SH-SY5Y (cell line): Measurements from ENCODE around the gene MTNR1B.

Experiments
- GATA2 ChIP-seq: IDR thresholded peaks from 2 replicates; pipeline ENCODE4 v1.6.1; 2011; ENCODE audit warnings: mild to moderate bottlenecking, low read depth, low read length
- GATA3 ChIP-seq: IDR thresholded peaks from 2 replicates; pipeline ENCODE4 v1.6.1; 2011; ENCODE audit warnings: low read depth, mild to moderate bottlenecking, low read length, moderate library complexity

The MTNR1B gene

DNA sequence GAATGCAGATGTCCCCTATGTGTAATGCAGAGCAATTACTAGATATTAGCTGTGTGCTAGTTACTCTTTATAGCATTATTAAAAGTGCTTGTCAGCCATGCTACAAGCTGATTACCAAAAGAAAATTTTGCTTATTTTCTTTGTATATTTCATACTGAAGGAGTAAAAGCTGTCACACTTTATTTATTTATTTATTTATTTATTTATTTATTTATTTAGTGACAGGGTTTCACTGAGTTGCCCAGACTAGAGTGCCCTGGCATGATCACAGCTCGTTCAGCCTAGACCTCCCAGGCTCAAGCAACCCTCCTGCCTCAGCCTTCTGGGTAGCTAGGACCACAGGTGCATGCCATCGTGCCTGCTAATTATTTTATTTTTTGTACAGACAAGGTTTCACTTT, 4.3 kb upstream of the MTNR1B start:
- no peak for TF ChIP-seq GATA2
- no peak for TF ChIP-seq GATA3

- TF ChIP-seq GATA2 (no peak), GATA3 (no peak)
These were observed 2.3 kb upstream of the MTNR1B start for GRCh38 chr11:92967178-92967577.

DNA sequence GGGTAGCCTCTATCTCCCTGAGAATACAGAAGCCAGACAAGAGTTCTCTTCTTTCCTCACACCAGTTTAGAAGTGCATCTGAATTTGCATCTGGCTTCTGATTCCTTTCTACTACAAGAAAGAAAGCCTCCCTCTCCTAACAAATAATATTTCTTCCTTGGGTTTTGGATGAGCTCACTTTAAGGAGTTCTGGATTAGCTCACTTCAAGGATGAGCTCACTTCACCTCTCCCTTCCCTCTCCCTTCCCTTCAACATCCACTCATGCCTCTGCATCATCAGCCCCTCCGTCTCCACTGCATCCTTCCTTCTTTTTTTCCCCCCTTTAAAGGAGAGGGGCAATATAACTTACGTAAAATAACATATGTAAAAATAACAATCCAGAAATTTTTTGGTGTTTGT, 1.6 kb upstream of the MTNR1B start:
- TF ChIP-seq GATA3 (no peak), GATA2 (no peak)

DNA sequence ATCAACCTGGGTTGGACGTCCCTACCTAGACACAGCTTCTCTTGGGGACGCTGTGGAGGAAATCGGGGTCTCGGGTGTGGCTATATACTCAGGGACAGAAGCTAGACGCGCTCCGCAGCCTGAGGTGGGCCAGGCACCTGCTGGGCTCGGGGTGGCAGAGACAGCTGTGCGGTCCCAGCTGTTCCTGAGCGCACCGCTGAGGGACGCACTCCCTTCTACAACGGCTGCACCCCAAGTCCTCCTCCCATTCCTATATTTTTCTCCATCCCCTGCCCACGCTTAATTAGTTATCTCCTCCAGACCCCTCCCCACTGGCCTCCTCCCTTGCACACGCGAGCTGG, 188 bp upstream of the MTNR1B start:
- TF ChIP-seq GATA2 (no peak), GATA3 (no peak)

DNA sequence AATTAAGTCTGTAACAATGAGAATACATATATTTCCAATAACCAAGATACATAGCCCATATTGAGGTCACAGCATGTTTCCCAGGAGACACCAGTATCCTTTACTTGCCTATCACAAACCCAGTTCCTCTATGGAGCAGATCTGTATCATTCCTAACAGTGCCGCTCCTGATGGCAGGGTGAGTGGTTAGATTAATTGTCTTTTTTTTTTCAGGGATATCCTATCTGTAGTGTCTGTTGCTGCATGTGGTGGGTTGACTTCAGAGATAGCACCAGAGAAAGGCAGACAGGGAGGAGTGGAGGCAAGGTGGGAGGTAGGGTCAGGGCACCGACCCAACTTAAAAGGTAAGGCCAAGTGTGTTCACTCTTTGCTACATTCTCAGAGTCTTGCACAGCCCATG, 2.8 kb downstream of the MTNR1B start:
- no peak for TF ChIP-seq GATA3
- peak; percentile 73; the same call in 1 of the 2 replicates for TF ChIP-seq GATA2

DNA sequence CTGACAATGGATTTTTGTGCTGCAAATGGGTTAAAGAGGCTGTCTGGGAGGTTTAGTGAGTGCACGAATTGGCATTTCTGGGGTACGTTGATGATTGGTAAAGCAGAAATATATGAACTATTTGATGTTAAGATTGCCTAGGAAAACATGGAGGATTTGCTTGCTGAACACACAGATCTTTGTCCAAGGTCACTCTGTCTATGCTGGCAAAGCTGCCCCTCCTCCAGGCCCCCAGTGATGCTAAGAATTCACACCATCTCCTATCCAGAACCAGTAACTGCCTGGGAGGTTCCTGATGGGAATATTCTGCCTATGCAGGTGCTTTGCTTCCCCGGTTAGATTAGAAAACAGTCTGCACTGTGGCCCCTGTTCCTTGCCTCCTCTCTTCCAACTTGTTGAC, 5.8 kb downstream of the MTNR1B start:
- TF ChIP-seq GATA3 (no peak), GATA2 (no peak)

DNA sequence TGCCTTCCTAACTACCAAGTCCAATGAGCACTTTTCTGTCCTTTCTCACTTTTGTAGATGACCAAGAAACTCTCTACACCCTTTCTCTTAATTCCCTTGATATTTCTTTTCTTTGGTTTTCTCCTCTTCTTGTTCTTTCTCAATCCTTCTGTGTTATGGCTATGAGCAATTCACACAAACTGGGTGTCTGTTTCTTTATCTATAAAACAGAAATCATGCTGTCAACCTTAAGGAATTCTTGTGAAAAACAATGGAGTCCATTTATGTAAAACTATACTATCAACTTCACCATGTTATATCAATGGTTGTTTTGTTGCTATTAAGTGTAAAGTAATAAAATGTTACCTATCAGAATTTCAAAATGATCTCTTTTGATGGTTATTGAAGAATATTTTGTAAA, 7.2 kb downstream of the MTNR1B start:
- TF ChIP-seq GATA3 = no peak
- TF ChIP-seq GATA2 = no peak

- no peak for TF ChIP-seq GATA2
- no peak for TF ChIP-seq GATA3
These were observed 8.0 kb downstream of the MTNR1B start for GRCh38 chr11:92977401-92977800.

- peak; percentile 46 for TF ChIP-seq GATA2
- TF ChIP-seq GATA3 = no peak
These were observed 9.0 kb downstream of the MTNR1B start for GRCh38 chr11:92978271-92979111.

DNA sequence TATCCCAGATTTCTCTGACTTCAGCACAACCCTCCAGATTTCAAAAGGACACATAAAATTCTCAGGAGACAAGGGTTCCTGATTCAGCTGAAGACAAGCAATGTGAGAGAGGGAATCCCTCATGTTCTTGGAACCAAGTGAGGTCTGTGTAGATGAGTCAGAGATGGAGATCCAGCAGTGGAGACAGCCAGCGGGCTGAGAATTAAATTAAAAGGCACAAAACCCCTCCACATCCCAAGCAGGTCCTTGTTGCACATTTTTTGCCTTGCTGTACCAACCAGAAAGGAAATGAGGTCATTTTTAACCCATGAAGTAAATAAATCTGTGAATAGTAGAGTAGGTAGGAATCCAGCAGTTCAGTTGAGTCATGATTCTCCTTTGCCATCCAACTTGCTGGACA, 9.7 kb downstream of the MTNR1B start:
- TF ChIP-seq GATA2 = no peak
- TF ChIP-seq GATA3 = no peak

GRCh38 chr11:92980312-92980711, 10.9 kb downstream of the MTNR1B start:
- TF ChIP-seq GATA2 = no peak
- TF ChIP-seq GATA3 = no peak

DNA sequence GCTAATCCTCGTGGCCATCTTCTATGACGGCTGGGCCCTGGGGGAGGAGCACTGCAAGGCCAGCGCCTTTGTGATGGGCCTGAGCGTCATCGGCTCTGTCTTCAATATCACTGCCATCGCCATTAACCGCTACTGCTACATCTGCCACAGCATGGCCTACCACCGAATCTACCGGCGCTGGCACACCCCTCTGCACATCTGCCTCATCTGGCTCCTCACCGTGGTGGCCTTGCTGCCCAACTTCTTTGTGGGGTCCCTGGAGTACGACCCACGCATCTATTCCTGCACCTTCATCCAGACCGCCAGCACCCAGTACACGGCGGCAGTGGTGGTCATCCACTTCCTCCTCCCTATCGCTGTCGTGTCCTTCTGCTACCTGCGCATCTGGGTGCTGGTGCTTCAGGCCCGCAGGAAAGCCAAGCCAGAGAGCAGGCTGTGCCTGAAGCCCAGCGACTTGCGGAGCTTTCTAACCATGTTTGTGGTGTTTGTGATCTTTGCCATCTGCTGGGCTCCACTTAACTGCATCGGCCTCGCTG, 12.1 kb downstream of the MTNR1B start:
- no peak for TF ChIP-seq GATA2

DNA sequence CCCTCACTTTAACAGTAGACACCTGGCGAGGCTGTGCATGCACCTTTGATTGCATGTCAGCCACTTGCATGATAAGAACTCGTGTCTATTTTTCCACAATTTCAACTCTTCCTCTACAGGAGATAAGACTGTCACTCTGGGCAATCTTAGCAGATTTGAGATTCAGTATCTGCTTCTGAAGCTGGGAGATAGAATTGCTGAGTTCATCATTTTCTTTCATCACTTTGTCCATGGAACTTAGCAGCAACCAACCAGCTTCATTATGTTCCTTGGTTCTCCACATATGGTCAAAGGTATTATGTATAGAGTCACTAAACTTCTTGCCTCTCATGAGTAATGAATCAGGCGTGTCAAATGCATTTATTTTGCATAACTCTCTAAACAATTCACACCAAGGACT, 17.1 kb downstream of the MTNR1B start:
- TF ChIP-seq GATA2 = no peak
- no peak for TF ChIP-seq GATA3

DNA sequence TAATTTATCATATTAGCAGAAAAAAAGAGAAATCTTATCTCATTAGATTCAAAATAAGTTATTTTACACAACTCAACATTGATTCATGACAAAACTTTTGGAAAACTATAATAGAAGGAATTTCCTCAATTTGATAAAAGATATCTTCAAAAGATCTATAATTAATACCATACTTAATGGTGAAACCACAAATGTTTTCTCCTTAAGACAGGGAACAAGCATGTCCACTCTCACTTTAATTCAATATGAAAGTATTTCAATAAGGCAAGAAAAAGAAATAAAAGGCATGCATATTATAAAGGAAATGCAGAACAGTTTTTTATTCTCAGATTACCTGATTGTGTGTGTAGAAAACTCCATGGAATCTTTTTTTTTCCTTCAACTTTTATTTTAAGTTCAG, 23.6 kb downstream of the MTNR1B start:
- TF ChIP-seq GATA2 (no peak), GATA3 (no peak)

GRCh38 chr11:93000511-93001476, 31.3 kb downstream of the MTNR1B start:
- TF ChIP-seq GATA3 (no peak), GATA2 (no peak)

- TF ChIP-seq GATA3 = no peak
- TF ChIP-seq GATA2 = no peak
These were observed 32.4 kb downstream of the MTNR1B start for GRCh38 chr11:93001806-93002205.
